Mucosa of descending colon (tissue), 3 donors: ENCODE measurements around the gene NCOA7. TPM values are rescaled to one million over a fixed set of nuclear protein-coding genes. Genes with fewer than 3 reads are reported as not detected.

ENCODE experiments used
- ATAC-seq: fragments of 200-7000 bp; cut with Tn5 transposase; one replicate; pipeline ENCODE4 v1.9.1; 2020; ENCODE audit warnings: mild to moderate bottlenecking, moderate library complexity
- DNase-seq, 3 donors: peaks; one replicate each; pipeline ENCODE4 v3.0.0-alpha.2; 2020
- H3K36me3 ChIP-seq: fragments of 200-600 bp; one replicate; pipeline ENCODE4 v1.8.0; 2021; ENCODE audit warnings: low read depth, mild to moderate bottlenecking
- H3K4me1 ChIP-seq: fragments of 200-600 bp; one replicate; pipeline ENCODE4 v1.8.0; 2021; ENCODE audit warnings: low read depth, mild to moderate bottlenecking
- H3K4me3 ChIP-seq: fragments of 200-600 bp; one replicate; pipeline ENCODE4 v1.8.0; 2021; ENCODE audit warnings: mild to moderate bottlenecking
- H3K9me3 ChIP-seq: fragments of 200-600 bp; one replicate; pipeline ENCODE4 v1.8.0; 2021; ENCODE audit warnings: mild to moderate bottlenecking
- intact Hi-C, 2 donors: fragments of 100-400 bp; cut with DNase I in 1 of 2; cut with micrococcal nuclease in 1 of 2; formaldehyde crosslinking; loops; one replicate each; pipeline versions ENCODE4 v1.11.0 to v1.11.1; 2022; cut with DNase I, micrococcal nuclease
- total RNA-seq, 3 donors: library from RNA; stranded (reverse); fragmentation: NEBNext Ultra II Directional in 2 of 3; extraction: Animal tissue kit (Norgen Biotek cat#: 25700) in 2 of 3; gene quantifications; one replicate each; pipeline versions ENCODE4 v1.2.1 to v1.2.4, GENCODE V29; 2021 to 2023
- TF ChIP-seq, protein P1 (sequence below): fragments of 200-600 bp; IDR thresholded peaks from one replicate; pipeline ENCODE4 v1.8.0; 2022; ENCODE audit warnings: antibody characterized with exemption, mild to moderate bottlenecking
- donor health status: DM: no; HTN: no; CAD: no; lungs with moderate emphysema.
- donor health status: DM: no; HTN: no; CAD: no.
- donor health status: DM: no; HTN: yes; CAD: no.

NCOA7 gene
- total RNA-seq, 3 donors from 2014 or later: 28.9 to 54.0 (median 49.6) TPM

DNA sequence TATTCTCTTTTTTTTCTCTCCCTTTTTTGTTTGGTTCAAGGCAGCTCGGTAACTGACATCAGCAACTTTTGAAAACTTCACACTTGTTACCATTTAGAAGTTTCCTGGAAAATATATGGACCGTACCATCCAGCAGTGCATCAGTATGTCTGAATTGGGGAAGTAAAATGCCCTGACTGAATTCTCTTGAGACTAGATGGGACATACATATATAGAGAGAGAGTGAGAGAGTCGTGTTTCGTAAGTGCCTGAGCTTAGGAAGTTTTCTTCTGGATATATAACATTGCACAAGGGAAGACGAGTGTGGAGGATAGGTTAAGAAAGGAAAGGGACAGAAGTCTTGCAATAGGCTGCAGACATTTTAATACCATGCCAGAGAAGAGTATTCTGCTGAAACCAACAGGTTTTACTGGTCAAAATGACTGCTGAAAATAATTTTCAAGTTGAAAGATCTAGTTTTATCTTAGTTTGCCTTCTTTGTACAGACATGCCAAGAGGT lies 30.8 kb upstream of the NCOA7 start:
- Histone ChIP-seq H3K4me1 (no peaks in the 10 kb centered on the region), H3K9me3 (no peaks in the 10 kb centered on the region), H3K4me3 (no peak overlapping the region), H3K36me3 (no peaks in the 10 kb centered on the region)
- intact Hi-C loops: no loop called here
- TF ChIP-seq, protein P1, sequence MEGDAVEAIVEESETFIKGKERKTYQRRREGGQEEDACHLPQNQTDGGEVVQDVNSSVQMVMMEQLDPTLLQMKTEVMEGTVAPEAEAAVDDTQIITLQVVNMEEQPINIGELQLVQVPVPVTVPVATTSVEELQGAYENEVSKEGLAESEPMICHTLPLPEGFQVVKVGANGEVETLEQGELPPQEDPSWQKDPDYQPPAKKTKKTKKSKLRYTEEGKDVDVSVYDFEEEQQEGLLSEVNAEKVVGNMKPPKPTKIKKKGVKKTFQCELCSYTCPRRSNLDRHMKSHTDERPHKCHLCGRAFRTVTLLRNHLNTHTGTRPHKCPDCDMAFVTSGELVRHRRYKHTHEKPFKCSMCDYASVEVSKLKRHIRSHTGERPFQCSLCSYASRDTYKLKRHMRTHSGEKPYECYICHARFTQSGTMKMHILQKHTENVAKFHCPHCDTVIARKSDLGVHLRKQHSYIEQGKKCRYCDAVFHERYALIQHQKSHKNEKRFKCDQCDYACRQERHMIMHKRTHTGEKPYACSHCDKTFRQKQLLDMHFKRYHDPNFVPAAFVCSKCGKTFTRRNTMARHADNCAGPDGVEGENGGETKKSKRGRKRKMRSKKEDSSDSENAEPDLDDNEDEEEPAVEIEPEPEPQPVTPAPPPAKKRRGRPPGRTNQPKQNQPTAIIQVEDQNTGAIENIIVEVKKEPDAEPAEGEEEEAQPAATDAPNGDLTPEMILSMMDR: no peak
- ATAC-seq (no peak), DNase-seq (no peak)

DNA sequence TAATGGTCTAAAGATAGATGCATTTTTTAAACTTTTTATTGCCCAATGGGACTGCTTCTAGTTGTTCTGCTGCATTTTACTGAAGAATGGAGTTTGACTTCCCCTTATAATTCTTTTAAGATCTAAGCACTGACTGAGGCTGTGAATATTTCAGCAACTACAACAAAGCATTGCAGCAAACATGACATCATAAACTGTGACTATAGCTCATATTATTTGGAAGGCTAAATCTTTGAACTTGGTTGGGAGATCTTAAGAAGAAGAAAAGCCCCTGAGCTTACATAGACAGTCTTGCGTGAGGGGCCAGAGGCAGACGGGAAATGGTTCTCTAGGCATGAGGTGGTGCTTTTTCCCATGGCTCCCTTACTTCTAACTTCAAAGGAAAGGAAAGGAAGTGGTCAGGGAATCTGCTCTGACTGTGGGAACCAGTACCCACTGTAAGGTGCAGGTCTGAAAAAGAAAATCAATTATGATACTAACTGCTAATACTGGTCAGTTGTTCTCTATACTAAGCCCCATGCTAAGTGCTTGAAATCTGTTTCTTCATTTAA lies 26.6 kb upstream of the NCOA7 start:
- ATAC-seq (no peak), DNase-seq (no peak)
- H3K4me3 ChIP-seq: no peak overlapping the region
- intact Hi-C loops: no loop called here
- H3K4me1 ChIP-seq: no peaks in the 10 kb centered on the region
- H3K36me3 ChIP-seq: no peaks in the 10 kb centered on the region
- TF ChIP-seq, protein P1: no peak
- no peaks in the 10 kb centered on the region for H3K9me3 ChIP-seq

DNA sequence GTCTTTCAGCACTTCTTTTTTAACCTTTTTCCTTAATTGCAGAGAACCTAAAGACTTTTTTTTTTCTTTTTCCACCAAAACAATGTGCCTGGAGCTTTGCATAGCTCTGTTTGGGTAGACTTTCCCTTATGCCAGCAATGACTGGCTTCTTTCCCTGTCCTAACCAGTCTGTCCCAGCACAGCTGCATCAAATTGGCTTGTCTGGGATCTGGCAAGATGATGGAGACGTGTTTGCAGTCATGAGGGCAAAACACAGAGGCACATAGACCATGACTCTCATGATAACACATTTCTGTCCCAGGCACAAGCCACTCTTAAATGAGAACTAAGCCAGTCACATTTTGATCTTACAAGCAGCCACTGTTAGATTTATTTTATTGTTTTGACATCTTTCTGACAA lies 24.8 kb upstream of the NCOA7 start:
- TF ChIP-seq, protein P1: no peak
- H3K4me3 ChIP-seq: no peak overlapping the region
- no peaks in the 10 kb centered on the region for H3K4me1 ChIP-seq
- DNase-seq: no peak
- no peaks in the 10 kb centered on the region for H3K9me3 ChIP-seq
- intact Hi-C loops: loop anchor here (5.0 kb wide), 1 partner anchor 454 kb away; no protein-coding TSS in a partner anchor
- H3K36me3 ChIP-seq: no peaks in the 10 kb centered on the region
- ATAC-seq: no peak

DNA sequence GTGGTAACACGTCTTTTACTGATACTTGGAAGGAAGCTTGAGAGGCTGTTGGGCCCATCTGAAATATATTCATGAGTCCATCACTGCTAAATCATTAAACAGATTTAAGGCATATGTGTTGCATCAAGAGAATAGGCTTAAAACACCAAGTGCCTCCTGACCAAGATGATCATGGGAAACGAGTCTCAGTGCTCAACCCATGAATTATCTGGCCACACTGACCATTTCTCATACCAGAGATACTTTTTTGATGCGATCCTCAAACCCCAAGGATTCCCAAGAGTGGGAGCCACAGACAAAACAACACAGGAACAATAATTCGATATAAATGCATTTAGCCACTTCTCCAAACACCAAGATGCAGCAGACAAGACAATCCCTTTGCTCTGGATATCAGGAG lies 24.1 kb upstream of the NCOA7 start:
- Histone ChIP-seq H3K4me1 (no peaks in the 10 kb centered on the region), H3K36me3 (no peaks in the 10 kb centered on the region), H3K4me3 (no peak overlapping the region), H3K9me3 (no peaks in the 10 kb centered on the region)
- no peak for ATAC-seq
- TF ChIP-seq, protein P1: no peak
- DNase-seq: no peak
- intact Hi-C loops: loop anchor here (5.0 kb wide), 1 partner anchor 454 kb away; no protein-coding TSS in a partner anchor

DNA sequence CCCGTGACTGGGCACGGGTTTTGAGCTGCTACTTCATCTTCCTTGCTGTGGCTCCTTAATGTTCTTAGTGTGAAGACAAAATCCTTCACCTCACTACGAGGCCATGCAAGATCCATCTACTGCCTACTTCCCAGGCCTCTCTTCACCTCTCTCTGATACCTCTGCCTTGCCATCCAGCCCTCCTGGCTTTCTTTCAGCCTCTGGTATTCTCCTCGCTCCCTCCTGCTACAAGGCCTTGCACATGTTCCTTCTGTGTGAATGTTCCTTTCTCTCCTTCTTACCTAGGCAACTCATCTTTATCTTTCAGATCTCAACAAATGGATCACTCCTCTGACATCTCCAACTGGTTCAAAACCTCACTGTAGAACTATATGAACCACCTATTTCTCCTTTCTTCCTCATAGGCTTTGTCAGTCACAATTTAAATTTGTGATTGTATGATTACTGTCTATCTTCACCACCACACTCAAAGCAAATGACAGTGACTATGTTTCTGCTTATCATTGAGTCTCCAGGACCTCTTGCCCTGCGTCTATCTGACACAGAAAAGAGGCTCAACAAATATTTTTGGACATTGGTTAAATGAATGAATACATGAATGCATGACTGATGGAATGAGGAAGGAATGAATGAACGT lies 21.5 kb upstream of the NCOA7 start:
- TF ChIP-seq, protein P1: no peak
- intact Hi-C loops: loop anchor here (5.0 kb wide), 1 partner anchor 457 kb away; no protein-coding TSS in a partner anchor

More for the DNA sequence above, 21.5 kb upstream of the NCOA7 start:
- H3K9me3 ChIP-seq: no peaks in the 10 kb centered on the region
- no peak overlapping the region for H3K4me3 ChIP-seq
- ATAC-seq: no peak
- no peaks in the 10 kb centered on the region for H3K4me1 ChIP-seq
- no peaks in the 10 kb centered on the region for H3K36me3 ChIP-seq
- no peak for DNase-seq
